GM18873 (cell line): ENCODE results near the gene LHX2.

Experiments
- ATAC-seq: cut with Tn5 transposase; IDR thresholded peaks from one replicate; pipeline ENCODE4 v1.9.1; 2021; ENCODE audit warnings: mild to moderate bottlenecking, moderate library complexity, moderate number of reproducible peaks; ENCODE audit not compliant: unreplicated experiment, low FRiP score

The LHX2 gene

GRCh38 chr9:124024107-124024506, 12.5 kb downstream of the LHX2 start:
- ATAC-seq: no peak

GRCh38 chr9:124029617-124030016, 18.0 kb downstream of the LHX2 start:
- ATAC-seq: no peak

GRCh38 chr9:124030969-124031451, 19.4 kb downstream of the LHX2 start:
- ATAC-seq: no peak

- no peak for ATAC-seq
These were observed 20.7 kb downstream of the LHX2 start for GRCh38 chr9:124032247-124032646.

GRCh38 chr9:124033348-124033747, 21.8 kb downstream of the LHX2 start:
- no peak for ATAC-seq

GRCh38 chr9:124033967-124034366, 22.4 kb downstream of the LHX2 start:
- ATAC-seq: no peak

GRCh38 chr9:124035001-124035650, 23.6 kb downstream of the LHX2 start:
- ATAC-seq: no peak

- ATAC-seq: no peak
These were observed 25.0 kb downstream of the LHX2 start for GRCh38 chr9:124036578-124036977.

- no peak for ATAC-seq
These were observed 26.2 kb downstream of the LHX2 start for GRCh38 chr9:124037790-124038189.

GRCh38 chr9:124038239-124038638, 26.7 kb downstream of the LHX2 start:
- no peak for ATAC-seq

- no peak for ATAC-seq
These were observed 27.4 kb downstream of the LHX2 start for GRCh38 chr9:124038790-124039633.

- no peak for ATAC-seq
These were observed 28.8 kb downstream of the LHX2 start for GRCh38 chr9:124040186-124040931.

- ATAC-seq: no peak
These were observed 29.6 kb downstream of the LHX2 start for GRCh38 chr9:124040935-124041816.

- no peak for ATAC-seq
These were observed 30.2 kb downstream of the LHX2 start for GRCh38 chr9:124041817-124042116.

- ATAC-seq: no peak
These were observed 30.7 kb downstream of the LHX2 start for GRCh38 chr9:124042201-124042721.

- ATAC-seq: no peak
These were observed 32.9 kb downstream of the LHX2 start for GRCh38 chr9:124044448-124044847.

- no peak for ATAC-seq
These were observed 33.7 kb downstream of the LHX2 start for GRCh38 chr9:124045076-124045829.

- no peak for ATAC-seq
These were observed 34.2 kb downstream of the LHX2 start for GRCh38 chr9:124045830-124046177.

GRCh38 chr9:124046189-124046588, 34.6 kb downstream of the LHX2 start:
- no peak for ATAC-seq
